PFSK-1 (cell line): Measurements from ENCODE around the gene SULT1B1.

ENCODE experiments used
- FOXP2 ChIP-seq: optimal IDR thresholded peaks from 2 replicates; pipeline ENCODE3; 2011; ENCODE audit warnings: borderline replicate concordance, control low read depth, inconsistent platforms; ENCODE audit not compliant: insufficient read depth; ENCODE audit errors: extremely low read length, extremely low read depth
- POLR2AphosphoS5 ChIP-seq: IDR thresholded peaks from 2 replicates; pipeline ENCODE4 v1.6.1; 2012; ENCODE audit warnings: low read depth, mild to moderate bottlenecking, control low read depth, low read length, moderate library complexity
- SIN3A ChIP-seq: IDR thresholded peaks from 2 replicates; pipeline ENCODE4 v1.6.1; 2012; ENCODE audit warnings: mild to moderate bottlenecking, low read length, moderate library complexity, borderline replicate concordance; ENCODE audit not compliant: insufficient read depth
- TAF1 ChIP-seq: IDR thresholded peaks from 2 replicates; pipeline ENCODE4 v1.6.1; 2012; ENCODE audit warnings: low read length, control low read depth, borderline replicate concordance; ENCODE audit not compliant: insufficient read depth
- TF ChIP-seq, protein P1 (sequence below), 2 experiments: IDR thresholded peaks; 2 replicates each; pipeline versions ENCODE4 v1.6.1 to v1.8.0; 2011 to 2012; ENCODE audit warnings: low read depth in 2 of 2, low read length in 2 of 2, control low read depth in 1 of 2, inconsistent platforms in 1 of 2, mild to moderate bottlenecking in 1 of 2, moderate library complexity in 1 of 2; ENCODE audit not compliant: insufficient read depth in 1 of 2

The SULT1B1 gene

GRCh38 chr4:69727926-69728325, 32.5 kb downstream of the SULT1B1 start:
- TF ChIP-seq POLR2AphosphoS5 (no peak), FOXP2 (no peak), SIN3A (no peak), TAF1 (no peak)
- TF ChIP-seq, protein P1, sequence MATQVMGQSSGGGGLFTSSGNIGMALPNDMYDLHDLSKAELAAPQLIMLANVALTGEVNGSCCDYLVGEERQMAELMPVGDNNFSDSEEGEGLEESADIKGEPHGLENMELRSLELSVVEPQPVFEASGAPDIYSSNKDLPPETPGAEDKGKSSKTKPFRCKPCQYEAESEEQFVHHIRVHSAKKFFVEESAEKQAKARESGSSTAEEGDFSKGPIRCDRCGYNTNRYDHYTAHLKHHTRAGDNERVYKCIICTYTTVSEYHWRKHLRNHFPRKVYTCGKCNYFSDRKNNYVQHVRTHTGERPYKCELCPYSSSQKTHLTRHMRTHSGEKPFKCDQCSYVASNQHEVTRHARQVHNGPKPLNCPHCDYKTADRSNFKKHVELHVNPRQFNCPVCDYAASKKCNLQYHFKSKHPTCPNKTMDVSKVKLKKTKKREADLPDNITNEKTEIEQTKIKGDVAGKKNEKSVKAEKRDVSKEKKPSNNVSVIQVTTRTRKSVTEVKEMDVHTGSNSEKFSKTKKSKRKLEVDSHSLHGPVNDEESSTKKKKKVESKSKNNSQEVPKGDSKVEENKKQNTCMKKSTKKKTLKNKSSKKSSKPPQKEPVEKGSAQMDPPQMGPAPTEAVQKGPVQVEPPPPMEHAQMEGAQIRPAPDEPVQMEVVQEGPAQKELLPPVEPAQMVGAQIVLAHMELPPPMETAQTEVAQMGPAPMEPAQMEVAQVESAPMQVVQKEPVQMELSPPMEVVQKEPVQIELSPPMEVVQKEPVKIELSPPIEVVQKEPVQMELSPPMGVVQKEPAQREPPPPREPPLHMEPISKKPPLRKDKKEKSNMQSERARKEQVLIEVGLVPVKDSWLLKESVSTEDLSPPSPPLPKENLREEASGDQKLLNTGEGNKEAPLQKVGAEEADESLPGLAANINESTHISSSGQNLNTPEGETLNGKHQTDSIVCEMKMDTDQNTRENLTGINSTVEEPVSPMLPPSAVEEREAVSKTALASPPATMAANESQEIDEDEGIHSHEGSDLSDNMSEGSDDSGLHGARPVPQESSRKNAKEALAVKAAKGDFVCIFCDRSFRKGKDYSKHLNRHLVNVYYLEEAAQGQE (IDR thresholded peaks at IDR 0.05; ENCODE audit: insufficient read depth in 1 of 2, low read depth in 2 of 2, low read length in 2 of 2) = no peak

- TF ChIP-seq SIN3A (no peak), TAF1 (no peak), POLR2AphosphoS5 (no peak), FOXP2 (no peak)
- TF ChIP-seq, protein P1 (IDR thresholded peaks at IDR 0.05; ENCODE audit: insufficient read depth in 1 of 2, low read depth in 2 of 2, low read length in 2 of 2) = no peak
Observed at GRCh38 chr4:69727426-69727825, 33.0 kb downstream of the SULT1B1 start.

DNA sequence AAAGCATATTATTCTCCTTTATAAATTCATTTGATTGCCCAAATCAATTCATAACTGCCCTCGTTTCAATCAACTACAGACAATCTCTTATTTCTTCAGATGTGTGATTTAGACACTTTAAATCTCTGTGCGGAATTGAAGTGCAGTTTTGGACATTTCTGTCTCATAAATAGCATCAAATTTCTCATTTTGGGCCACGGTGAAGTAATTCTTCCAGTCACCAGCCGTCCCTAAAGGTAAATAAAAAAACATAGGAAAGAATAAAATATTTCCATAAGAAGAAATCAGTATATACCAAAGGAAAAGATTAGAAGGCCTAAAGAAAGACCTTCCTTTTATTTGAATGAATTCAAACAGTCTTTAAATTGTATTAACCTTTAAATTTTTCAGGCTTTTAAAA, 33.4 kb downstream of the SULT1B1 start:
- TF ChIP-seq, protein P1 (IDR thresholded peaks at IDR 0.05; ENCODE audit: insufficient read depth in 1 of 2, low read depth in 2 of 2, low read length in 2 of 2) = no peak
- no peak for TF ChIP-seq TAF1
- TF ChIP-seq SIN3A = no peak
- no peak for TF ChIP-seq FOXP2
- no peak for TF ChIP-seq POLR2AphosphoS5

DNA sequence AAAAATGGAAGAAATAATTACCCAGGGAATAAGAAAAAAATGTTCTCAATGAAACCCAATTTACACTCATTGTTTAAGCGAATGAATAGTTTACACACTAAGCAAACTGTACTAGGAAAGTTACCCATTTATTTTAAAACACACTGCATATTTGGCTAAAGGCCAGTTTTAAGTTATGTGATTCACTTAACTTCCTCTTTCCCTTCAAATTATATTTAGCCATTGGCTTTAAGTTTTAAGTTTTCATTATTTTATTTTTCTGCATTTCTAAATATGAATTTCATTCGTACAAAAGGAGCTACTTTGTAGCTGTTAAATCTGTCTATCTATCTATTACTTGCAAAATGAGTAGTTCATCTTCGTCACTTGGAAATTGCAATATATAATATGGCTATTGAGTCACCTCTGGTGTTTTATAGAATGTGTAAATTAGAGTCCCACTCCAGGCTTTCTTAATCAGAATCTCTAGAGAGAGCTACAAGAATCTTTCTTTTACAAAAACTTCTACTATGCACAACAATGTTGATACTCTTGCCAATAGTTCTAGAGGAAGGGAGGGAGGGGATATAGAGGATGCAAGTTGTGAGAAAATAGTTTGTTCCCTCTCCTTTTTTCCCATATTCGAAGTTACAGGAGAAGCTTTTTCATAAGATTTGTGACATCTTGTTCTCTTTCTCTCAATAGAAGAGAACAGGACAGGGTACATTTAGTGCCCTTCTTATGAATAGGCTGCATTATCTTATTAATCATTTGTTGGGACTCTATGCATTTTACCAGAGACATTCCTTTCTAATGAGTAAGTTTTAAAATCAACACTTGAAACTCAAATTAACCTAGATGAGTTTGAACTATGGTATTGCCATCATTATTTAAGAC, 41.8 kb downstream of the SULT1B1 start:
- no peak for TF ChIP-seq POLR2AphosphoS5
- TF ChIP-seq FOXP2 = no peak
- no peak for TF ChIP-seq TAF1
- TF ChIP-seq, protein P1 (IDR thresholded peaks at IDR 0.05; ENCODE audit: insufficient read depth in 1 of 2, low read depth in 2 of 2, low read length in 2 of 2) = no peak
- TF ChIP-seq SIN3A = no peak
